Mucosa of rectum (tissue), 2 donors: ENCODE measurements around the gene CTR9.
"Not testable (repeated sequence)": the region's sequence is repeated elsewhere in the genome, so short reads cannot be mapped to it uniquely, and the experiment has no call there.

Experiments used
- H3K27ac ChIP-seq, 2 donors: one replicate each; pipeline ENCODE4 v1.7.0; 2013; ENCODE audit warnings: inconsistent platforms in 2 of 2, low read depth in 2 of 2, low read length in 2 of 2
- H3K27me3 ChIP-seq, 2 donors: one replicate each; pipeline ENCODE4 v1.7.0; 2013; ENCODE audit warnings: low read length in 2 of 2; ENCODE audit not compliant: control insufficient read depth in 2 of 2, insufficient read depth in 2 of 2
- H3K36me3 ChIP-seq, 2 donors: one replicate each; pipeline ENCODE4 v1.7.0; 2013; ENCODE audit warnings: low read length in 2 of 2; ENCODE audit not compliant: control insufficient read depth in 2 of 2, insufficient read depth in 2 of 2
- H3K4me1 ChIP-seq, 2 donors: one replicate each; pipeline ENCODE4 v1.7.0; 2013; ENCODE audit warnings: low read length in 2 of 2, mild to moderate bottlenecking in 1 of 2; ENCODE audit not compliant: control insufficient read depth in 2 of 2, insufficient read depth in 2 of 2
- H3K4me3 ChIP-seq, 2 donors: one replicate each; pipeline ENCODE4 v1.7.0; 2013; ENCODE audit warnings: low read length in 2 of 2
- H3K9ac ChIP-seq, 2 donors: one replicate each; pipeline ENCODE4 v1.7.0; 2013; ENCODE audit warnings: low read length in 2 of 2, low read depth in 1 of 2, mild to moderate bottlenecking in 1 of 2
- H3K9me3 ChIP-seq, 2 donors: one replicate each; pipeline ENCODE4 v1.7.0; 2013; ENCODE audit warnings: low read length in 2 of 2; ENCODE audit not compliant: control insufficient read depth in 2 of 2
- donor health status: healthy.
- donor health status: Normal muscosa, but diverticular disease.

The CTR9 gene

GRCh38 chr11:10813945-10814344 lies 62.9 kb downstream of the CTR9 start:
- peaks cover 0 to 2% of the 10 kb centered on the region in 2 donors for H3K4me1 ChIP-seq
- H3K9ac ChIP-seq, result no peak overlapping the region
- H3K27me3 ChIP-seq, result no peaks in the 10 kb centered on the region
- H3K9me3 ChIP-seq, result no peaks in the 10 kb centered on the region
- H3K27ac ChIP-seq, result no peak overlapping the region
- H3K4me3 ChIP-seq, result no peak overlapping the region
- no peaks in the 10 kb centered on the region for H3K36me3 ChIP-seq

GRCh38 chr11:10818594-10818993 lies 67.5 kb downstream of the CTR9 start:
- no peaks in the 10 kb centered on the region for H3K9me3 ChIP-seq
- no peak overlapping the region for H3K27ac ChIP-seq
- H3K36me3 ChIP-seq, result no peaks in the 10 kb centered on the region
- no peaks in the 10 kb centered on the region for H3K27me3 ChIP-seq
- peaks cover 0 to 3% of the 10 kb centered on the region in 2 donors for H3K4me1 ChIP-seq
- no peak overlapping the region for H3K9ac ChIP-seq
- H3K4me3 ChIP-seq, result no peak overlapping the region

- H3K36me3 ChIP-seq, H3K9me3 ChIP-seq, H3K4me3 ChIP-seq, H3K4me1 ChIP-seq, H3K9ac ChIP-seq, H3K27me3 ChIP-seq, H3K27ac ChIP-seq: not testable (repeated sequence)
Measured at GRCh38 chr11:10822491-10822890, 71.4 kb downstream of the CTR9 start.

DNA sequence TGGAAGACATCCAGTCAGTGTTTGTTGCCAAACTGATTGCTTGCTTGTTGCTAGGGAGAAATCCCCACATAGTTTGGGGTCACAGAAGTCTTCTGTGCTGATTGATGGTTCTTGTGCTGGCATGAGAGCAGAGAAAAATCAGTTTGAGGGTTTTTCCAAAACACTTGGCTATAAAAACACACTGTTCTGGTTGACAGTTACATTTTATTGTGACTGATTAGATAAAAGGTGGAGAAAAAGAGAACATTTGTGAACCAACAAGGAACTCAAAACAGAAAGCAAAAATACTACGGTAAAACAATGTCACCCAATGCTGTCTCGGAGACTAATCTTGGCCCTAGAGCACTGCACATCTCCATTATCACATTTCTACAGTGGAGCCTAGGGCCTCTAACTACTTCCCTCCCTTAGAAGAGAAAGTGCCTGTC lies 72.1 kb downstream of the CTR9 start:
- Histone ChIP-seq H3K9ac (no peak overlapping the region), H3K27ac (peak overlapping the region in 1 of 2 donors; percentile 31), H3K36me3 (no peaks in the 10 kb centered on the region), H3K4me3 (no peak overlapping the region), H3K9me3 (no peaks in the 10 kb centered on the region), H3K27me3 (no peaks in the 10 kb centered on the region), H3K4me1 (peaks cover 0 to 3% of the 10 kb centered on the region in 2 donors)

GRCh38 chr11:10824888-10825287 lies 73.8 kb downstream of the CTR9 start:
- H3K9ac ChIP-seq, result no peak overlapping the region
- no peaks in the 10 kb centered on the region for H3K36me3 ChIP-seq
- H3K27ac ChIP-seq, result no peak overlapping the region
- H3K4me1 ChIP-seq, result peaks cover 0 to 7% of the 10 kb centered on the region in 2 donors
- no peaks in the 10 kb centered on the region for H3K9me3 ChIP-seq
- H3K4me3 ChIP-seq, result no peak overlapping the region
- no peaks in the 10 kb centered on the region for H3K27me3 ChIP-seq

- Histone ChIP-seq H3K9me3 (no peaks in the 10 kb centered on the region), H3K9ac (no peak overlapping the region), H3K27ac (no peak overlapping the region)
Measured at GRCh38 chr11:10828402-10828801, 77.4 kb downstream of the CTR9 start.

DNA sequence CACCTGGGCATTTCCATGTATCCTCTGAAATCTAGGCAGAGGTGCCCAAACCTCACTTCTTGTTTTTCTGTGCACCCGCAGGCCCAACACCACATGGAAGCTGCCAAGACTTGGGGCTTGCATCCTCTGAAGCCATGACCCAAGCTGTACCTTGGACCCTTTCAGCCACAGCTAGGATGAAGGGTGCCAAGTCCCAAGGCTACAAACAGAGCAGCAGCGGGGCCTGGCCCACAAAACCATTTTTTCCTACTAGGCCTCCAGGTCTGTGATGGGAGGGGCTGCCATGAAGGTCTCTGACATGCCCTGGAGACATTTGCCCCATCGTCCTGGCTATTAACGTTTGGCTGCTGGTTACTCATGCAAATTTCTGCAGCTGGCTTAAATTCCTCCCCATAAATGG lies 78.1 kb downstream of the CTR9 start:
- no peak overlapping the region for H3K4me3 ChIP-seq
- no peaks in the 10 kb centered on the region for H3K27me3 ChIP-seq
- H3K27ac ChIP-seq, result no peak overlapping the region
- no peaks in the 10 kb centered on the region for H3K9me3 ChIP-seq
- no peaks in the 10 kb centered on the region for H3K36me3 ChIP-seq
- H3K4me1 ChIP-seq, result peaks cover 0 to 4% of the 10 kb centered on the region in 2 donors
- H3K9ac ChIP-seq, result no peak overlapping the region

More at GRCh38 chr11:10828402-10828801, 77.4 kb downstream of the CTR9 start:
- H3K4me3 ChIP-seq, result no peak overlapping the region
- no peaks in the 10 kb centered on the region for H3K27me3 ChIP-seq
- no peaks in the 10 kb centered on the region for H3K36me3 ChIP-seq
- H3K4me1 ChIP-seq, result peaks cover 0 to 5% of the 10 kb centered on the region in 2 donors
